ENCODE results near the gene FKBP14.

Gene FKBP14, protein sequence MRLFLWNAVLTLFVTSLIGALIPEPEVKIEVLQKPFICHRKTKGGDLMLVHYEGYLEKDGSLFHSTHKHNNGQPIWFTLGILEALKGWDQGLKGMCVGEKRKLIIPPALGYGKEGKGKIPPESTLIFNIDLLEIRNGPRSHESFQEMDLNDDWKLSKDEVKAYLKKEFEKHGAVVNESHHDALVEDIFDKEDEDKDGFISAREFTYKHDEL

GRCh38 chr7:30026229-30027064 is at the start of gene FKBP14:
FKBP14 (minus strand) TSS chr7:30026702; CDS start chr7:30026508, 194 bp downstream.
- DNase-seq, result peak; percentile 80

DNA sequence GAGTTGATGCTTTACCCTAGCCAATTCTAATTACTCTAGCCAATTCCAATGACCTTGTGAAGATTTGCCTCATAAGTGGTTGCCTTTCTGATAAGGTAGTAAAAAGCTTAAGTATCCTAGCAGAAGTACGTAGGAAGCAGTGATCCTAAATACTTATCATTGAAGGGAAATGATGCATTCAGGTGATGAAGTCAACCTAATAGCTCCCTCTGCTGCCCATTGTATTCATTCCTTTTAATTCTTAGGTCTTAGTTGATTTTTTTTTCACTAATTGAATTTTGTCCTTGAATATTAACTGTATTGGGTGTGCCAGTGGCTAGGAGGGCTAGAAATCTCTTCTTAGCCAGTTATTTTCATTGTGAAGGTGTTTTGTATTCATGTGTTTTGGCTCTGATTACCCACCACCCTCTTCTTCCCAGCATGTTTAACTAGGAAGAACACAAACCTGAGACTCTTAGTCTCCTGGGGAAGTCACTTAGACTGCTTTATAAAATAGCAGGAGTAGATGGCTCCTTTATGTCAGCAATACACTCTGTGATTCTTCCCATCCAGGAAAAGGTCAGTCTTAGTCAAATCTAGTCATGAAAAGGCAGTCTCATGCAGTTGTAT is 48.0 kb upstream of the FKBP14 start:
- DNase-seq, result no peak

DNA sequence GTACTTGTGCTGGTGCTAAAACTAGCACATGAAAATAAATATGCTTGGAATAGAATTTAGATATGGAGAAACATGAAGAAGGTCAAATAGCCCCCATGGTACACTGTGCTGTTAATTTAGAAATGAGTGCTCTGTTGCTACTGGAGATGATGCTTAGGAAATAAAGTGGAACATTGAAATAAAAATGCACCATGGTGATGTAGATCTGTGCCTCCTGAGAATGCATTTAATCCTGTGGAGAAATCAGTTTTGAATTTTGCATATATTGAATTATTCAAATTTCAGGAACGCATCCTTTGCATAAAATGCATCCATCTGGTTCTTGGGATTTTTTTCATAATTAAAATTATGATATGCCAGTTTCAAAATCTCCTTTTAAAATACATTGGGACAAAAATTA is 46.2 kb upstream of the FKBP14 start:
- no peak for DNase-seq

DNA sequence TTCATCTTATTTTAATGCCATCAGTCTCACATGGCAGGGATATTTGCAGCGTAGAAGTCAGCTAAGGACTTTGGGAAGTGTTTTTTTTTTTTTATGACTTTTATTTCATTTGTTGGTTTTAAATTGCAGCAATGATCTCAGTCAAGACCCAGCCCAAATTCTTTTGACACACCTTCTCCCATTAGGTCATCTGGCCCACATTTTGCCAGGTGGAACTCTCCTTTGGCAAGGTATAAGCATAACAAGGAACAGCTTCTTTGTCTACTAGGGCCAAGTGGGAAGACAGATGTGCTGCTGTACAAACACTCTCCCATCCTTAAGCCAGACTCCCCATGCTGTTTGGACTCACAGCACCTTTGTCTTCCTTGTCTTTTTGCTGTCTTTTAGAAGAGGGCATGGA is 43.5 kb upstream of the FKBP14 start:
- DNase-seq, result no peak

DNA sequence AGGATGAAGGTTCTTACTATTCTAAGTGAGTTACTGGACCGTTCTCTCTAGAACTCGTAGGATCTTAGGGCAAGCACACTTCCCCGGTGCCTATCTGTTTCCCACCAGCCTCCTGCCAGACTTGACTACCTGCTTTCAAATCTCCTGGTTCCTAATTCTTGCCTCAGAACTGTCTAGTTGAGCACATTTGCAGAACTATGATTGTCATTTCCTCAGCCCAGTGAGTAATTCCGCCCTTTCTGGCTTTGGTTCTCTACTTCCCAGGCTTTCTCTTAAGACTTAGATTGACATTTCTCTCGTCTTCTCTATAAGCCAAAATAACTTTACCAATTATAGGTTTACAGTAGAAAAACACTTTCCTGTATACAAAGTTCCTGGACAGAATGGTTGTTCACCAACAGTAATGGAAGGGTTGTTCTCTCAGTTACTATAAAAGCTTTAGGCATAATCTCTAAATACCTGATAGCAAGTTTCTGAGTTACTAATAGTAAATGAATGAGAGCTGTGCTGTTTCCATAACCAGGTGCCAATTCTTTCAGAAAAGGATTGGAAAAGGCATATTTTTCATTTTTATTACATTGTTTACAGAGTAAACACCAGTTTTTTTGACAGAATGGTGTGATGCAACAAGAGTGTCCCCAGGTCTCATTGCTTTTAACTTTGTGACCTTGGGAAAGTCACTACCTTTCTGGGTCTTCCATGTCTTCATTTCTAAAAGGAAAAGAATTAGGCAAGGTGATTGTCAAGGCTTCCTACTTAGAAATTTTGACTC is 42.8 kb upstream of the FKBP14 start:
- DNase-seq, result no peak

GRCh38 chr7:30068117-30068516 is 41.6 kb upstream of the FKBP14 start:
- DNase-seq, result no peak

- no peak for DNase-seq
Observed at GRCh38 chr7:30066687-30067086, 40.2 kb upstream of the FKBP14 start.

DNA sequence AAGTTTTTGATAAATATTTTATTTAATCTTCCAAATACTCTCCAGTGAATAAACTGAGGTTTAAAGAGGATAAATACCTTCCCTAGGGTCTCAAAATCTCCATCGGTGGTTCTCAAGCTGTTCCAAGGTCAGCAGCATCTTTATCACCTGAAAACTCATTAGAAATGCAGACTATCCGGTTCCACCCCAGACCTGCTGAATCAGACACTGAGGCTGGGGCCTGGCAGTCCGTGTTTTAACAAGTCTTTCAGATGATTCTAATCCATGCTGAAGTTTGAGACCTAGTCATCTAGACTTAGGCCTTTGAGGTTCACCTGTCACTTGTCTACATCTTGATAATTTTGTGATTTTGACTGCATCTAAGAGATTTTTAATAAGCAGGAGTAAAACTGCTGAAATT is 39.2 kb upstream of the FKBP14 start:
- no peak for DNase-seq

DNA sequence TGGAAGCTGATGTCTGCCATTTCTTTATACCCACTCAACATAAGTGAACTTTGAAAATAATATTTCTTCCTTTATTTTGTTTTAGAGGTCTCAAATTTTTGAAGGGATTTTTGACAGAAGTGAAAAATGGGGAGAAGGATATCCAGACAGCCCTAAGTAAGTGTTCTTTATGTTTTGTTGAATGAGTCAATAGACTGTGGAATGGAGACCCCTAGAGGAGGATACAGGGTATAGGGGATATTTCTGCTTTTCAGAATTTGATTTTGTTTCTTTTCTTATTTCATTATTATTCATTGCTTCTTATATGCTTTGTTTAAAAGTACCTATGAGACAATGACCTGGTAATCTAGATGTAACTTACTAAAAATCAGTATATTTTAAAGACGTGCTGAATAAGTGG is 36.1 kb upstream of the FKBP14 start:
- no peak for DNase-seq

DNA sequence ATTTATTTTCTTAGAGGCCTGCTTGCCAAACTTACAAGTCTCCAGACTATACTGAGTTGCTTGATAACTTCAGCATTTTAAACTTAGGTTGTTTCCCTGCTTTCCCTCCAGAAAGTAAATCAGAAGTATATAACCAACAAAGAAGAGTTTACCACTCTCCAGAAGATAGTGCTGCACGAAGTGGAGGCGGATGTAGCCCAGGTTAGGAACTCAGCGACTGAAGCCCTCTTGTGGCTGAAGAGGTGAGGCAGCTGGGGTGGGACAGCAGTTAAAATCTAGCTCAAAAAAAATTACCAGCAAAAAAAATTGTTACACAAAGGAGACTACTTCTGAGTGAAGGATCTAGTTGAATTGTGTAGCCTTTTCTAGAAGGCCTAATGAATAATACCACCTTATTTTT is 35.3 kb upstream of the FKBP14 start:
- DNase-seq, result peak; percentile 12

- no peak for DNase-seq
Observed at GRCh38 chr7:30057741-30058140, 31.2 kb upstream of the FKBP14 start.

- DNase-seq, result no peak
Observed at GRCh38 chr7:30053068-30053467, 26.6 kb upstream of the FKBP14 start.

DNA sequence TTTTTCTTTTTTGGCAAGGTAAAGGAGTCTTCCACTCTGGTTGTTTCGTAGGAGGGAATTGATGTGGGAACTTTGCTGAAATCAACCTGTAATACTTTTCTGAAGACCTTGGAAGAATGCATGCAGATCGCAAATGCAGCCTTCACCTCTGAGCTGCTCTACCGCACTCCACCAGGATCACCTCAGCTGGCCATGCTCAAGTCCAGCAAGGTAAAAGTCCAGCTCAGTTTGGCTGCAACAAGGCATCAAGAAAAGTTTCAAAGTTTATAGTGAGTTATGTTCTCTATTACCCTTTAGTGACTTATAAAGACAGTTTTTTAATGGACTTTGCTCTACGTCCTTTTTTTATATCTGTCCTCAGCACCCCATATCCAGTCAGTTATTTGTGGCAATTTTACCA is 22.7 kb upstream of the FKBP14 start:
- no peak for DNase-seq

DNA sequence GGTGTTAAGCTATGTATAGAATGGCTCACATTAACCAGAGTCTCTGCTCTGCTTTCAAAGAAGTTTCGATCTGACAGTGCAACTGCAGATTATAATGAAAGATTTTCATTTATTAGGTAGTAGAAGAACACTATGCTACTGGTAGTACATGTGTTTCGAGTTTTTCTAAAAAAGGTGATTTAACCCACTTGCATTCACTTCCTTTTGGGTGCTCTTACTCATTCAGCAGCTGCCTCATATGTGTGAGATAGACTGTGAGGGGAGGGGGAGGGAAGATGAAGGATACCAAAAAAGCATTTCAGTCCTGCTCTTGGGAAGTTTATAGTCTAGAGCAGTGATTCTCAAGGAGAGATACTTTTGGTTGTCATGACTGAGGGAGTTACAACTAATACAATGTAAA is 22.1 kb upstream of the FKBP14 start:
- DNase-seq, result no peak

GRCh38 chr7:30047124-30047523 is 20.6 kb upstream of the FKBP14 start:
- DNase-seq, result no peak

GRCh38 chr7:30046127-30046770 is 19.7 kb upstream of the FKBP14 start:
- DNase-seq, result no peak

GRCh38 chr7:30041526-30042269 is 15.2 kb upstream of the FKBP14 start:
- no peak for DNase-seq

GRCh38 chr7:30040938-30041337 is 14.4 kb upstream of the FKBP14 start:
- DNase-seq, result no peak

- DNase-seq, result no peak
Observed at GRCh38 chr7:30038196-30038980, 11.9 kb upstream of the FKBP14 start.

GRCh38 chr7:30036220-30036619 is 9.7 kb upstream of the FKBP14 start:
- DNase-seq, result no peak

DNA sequence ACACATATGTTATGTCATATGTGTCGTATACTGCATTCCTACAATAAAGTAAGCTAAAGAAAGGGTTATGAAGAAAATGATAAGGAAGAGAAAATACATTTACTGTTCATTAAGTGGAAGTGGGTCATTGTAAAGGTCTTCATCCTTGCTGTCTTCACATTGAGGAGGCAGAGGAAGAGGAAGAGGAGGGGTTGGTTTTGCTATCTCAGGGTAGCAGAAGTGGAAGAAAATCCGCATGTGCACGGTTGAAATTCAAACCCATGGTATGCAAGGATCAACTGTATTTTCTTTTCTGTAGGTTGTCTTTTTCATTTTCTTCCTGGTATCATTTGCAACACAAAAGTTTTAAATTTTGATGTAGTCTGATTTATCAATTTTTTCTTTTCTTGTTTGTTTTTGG is 8.0 kb upstream of the FKBP14 start:
- no peak for DNase-seq
